ENCODE results near the gene FICD.

The FICD gene

DNA sequence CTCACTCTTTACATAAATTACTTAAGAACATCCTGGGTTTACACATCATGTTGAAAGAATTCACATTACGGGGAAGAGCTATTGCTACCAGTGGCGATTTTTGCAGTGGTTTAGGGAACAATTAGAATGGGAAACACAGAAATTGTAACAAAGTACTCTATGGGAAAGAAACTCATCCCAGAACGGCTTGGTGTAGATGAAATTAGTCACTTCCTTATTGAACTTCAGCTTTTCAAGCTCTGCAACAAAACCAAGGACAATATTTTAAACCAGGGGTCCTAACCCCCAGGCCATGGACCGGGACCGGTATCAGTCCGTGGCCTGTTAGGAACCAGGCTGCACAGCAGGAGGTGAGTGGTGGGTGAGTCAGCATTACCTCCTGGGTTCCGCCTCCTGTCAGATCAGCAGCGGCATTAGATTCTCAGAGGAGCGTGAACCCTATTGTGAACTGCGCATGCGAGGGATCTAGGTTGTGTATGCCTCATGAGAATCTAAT is 32.3 kb upstream of the FICD start:
- TF ChIP-seq USF1 (IDR thresholded peaks at IDR 0.05), result no peak
- no peak for TF ChIP-seq RAD21 (IDR thresholded peaks at IDR 0.05; ENCODE audit: low read depth)
- TF ChIP-seq MAX (IDR thresholded peaks at IDR 0.05), result no peak
- TF ChIP-seq NFIC (IDR thresholded peaks at IDR 0.05), result no peak
- TF ChIP-seq TCF12 (IDR thresholded peaks at IDR 0.05; ENCODE audit: low read depth), result no peak
- TF ChIP-seq CREB1 (IDR thresholded peaks at IDR 0.05; ENCODE audit: low read depth), result no peak
- TF ChIP-seq CEBPB (IDR thresholded peaks at IDR 0.05), result no peak
- TF ChIP-seq EGR1 (IDR thresholded peaks at IDR 0.05), result no peak
- no peak for TF ChIP-seq FOXM1 (IDR thresholded peaks at IDR 0.05; ENCODE audit: borderline replicate concordance, low read depth)
- TF ChIP-seq, protein P1, sequence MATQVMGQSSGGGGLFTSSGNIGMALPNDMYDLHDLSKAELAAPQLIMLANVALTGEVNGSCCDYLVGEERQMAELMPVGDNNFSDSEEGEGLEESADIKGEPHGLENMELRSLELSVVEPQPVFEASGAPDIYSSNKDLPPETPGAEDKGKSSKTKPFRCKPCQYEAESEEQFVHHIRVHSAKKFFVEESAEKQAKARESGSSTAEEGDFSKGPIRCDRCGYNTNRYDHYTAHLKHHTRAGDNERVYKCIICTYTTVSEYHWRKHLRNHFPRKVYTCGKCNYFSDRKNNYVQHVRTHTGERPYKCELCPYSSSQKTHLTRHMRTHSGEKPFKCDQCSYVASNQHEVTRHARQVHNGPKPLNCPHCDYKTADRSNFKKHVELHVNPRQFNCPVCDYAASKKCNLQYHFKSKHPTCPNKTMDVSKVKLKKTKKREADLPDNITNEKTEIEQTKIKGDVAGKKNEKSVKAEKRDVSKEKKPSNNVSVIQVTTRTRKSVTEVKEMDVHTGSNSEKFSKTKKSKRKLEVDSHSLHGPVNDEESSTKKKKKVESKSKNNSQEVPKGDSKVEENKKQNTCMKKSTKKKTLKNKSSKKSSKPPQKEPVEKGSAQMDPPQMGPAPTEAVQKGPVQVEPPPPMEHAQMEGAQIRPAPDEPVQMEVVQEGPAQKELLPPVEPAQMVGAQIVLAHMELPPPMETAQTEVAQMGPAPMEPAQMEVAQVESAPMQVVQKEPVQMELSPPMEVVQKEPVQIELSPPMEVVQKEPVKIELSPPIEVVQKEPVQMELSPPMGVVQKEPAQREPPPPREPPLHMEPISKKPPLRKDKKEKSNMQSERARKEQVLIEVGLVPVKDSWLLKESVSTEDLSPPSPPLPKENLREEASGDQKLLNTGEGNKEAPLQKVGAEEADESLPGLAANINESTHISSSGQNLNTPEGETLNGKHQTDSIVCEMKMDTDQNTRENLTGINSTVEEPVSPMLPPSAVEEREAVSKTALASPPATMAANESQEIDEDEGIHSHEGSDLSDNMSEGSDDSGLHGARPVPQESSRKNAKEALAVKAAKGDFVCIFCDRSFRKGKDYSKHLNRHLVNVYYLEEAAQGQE (IDR thresholded peaks at IDR 0.05; ENCODE audit: low read depth), result no peak
- TF ChIP-seq EP300 (IDR thresholded peaks at IDR 0.05; ENCODE audit: borderline replicate concordance), result no peak
- no peak for TF ChIP-seq ZBTB7A (IDR thresholded peaks at IDR 0.05; ENCODE audit: low read depth)
- no peak for TF ChIP-seq TAF1 (IDR thresholded peaks at IDR 0.05; ENCODE audit: low read depth)

DNA sequence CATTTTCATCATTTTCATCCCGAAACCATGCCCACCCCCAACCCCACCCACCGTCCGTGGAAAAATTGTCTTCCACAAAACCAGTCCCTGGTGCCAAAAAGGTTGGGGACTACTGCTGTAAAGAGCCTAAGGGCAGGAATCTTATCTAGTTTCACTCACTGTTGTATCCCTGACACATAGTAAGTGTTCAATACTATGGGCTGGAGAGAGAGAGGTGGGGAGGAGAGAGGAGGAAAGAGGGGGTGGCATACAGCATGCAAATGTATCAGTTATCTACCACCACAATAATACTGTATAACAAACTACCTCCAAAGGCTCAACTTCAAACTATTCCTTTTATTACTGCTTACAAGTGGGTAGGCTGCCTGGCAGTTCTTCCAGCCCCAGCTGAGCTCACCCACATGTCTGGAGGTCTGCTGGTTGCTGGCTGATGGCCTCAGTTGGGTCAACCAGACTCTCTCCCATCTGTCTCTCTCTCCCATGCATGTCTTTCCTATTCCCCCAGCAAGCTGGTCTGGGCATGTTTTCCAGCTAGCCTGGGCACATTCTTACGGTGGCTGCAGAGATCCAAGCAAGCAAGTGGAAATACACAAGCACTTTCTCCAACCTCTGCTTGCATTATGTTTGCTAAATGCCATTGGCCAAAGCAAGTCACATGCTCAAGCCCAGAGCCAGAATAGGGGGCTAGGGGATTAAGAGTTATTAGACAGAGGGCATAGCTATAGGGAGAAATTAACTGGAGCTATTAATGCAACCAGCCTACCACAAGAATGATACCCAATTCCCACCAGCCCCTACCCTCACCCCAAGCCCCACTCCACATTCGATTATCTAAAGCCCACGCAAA is 31.6 kb upstream of the FICD start:
- TF ChIP-seq NFIC (IDR thresholded peaks at IDR 0.05), result no peak
- no peak for TF ChIP-seq CREB1 (IDR thresholded peaks at IDR 0.05; ENCODE audit: low read depth)
- no peak for TF ChIP-seq EGR1 (IDR thresholded peaks at IDR 0.05)
- no peak for TF ChIP-seq RAD21 (IDR thresholded peaks at IDR 0.05; ENCODE audit: low read depth)
- TF ChIP-seq YY1 (IDR thresholded peaks at IDR 0.05; ENCODE audit: low read depth), result no peak
- TF ChIP-seq MAX (IDR thresholded peaks at IDR 0.05), result no peak
- TF ChIP-seq ZBTB7A (IDR thresholded peaks at IDR 0.05; ENCODE audit: low read depth), result no peak

- no peak for TF ChIP-seq NFIC (IDR thresholded peaks at IDR 0.05)
- TF ChIP-seq CEBPB (IDR thresholded peaks at IDR 0.05), result no peak
Measured at GRCh38 chr12:108484431-108484830, 30.6 kb upstream of the FICD start.

DNA sequence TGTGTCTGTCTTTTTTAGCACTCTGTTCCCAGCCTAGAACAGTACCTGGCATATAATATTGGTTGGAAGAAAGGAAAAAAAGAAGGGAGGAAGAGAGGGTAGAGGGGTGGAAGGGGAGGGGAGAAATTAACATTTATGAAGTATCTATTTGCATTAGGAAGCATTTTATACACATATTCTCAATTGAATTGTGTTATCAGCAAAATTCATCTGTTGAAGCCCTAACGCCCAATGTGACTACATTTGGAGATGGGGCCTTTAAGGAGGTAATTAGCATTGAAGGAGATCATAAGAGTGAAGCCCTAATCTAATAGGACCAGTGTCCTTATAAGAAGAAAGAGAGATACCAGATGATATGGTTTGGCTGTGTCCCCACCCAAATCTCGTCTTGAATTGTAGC is 30.2 kb upstream of the FICD start:
- no peak for TF ChIP-seq EGR1 (IDR thresholded peaks at IDR 0.05)
- TF ChIP-seq CEBPB (IDR thresholded peaks at IDR 0.05), result no peak
- TF ChIP-seq ZBTB7A (IDR thresholded peaks at IDR 0.05; ENCODE audit: low read depth), result no peak
- no peak for TF ChIP-seq EP300 (IDR thresholded peaks at IDR 0.05; ENCODE audit: borderline replicate concordance)
- no peak for TF ChIP-seq TAF1 (IDR thresholded peaks at IDR 0.05; ENCODE audit: low read depth)
- no peak for TF ChIP-seq MAX (IDR thresholded peaks at IDR 0.05)
- TF ChIP-seq RAD21 (IDR thresholded peaks at IDR 0.05; ENCODE audit: low read depth), result no peak
- TF ChIP-seq, protein P1 (IDR thresholded peaks at IDR 0.05; ENCODE audit: low read depth), result no peak
- no peak for TF ChIP-seq USF1 (IDR thresholded peaks at IDR 0.05)
- no peak for TF ChIP-seq NFIC (IDR thresholded peaks at IDR 0.05)
- TF ChIP-seq FOXM1 (IDR thresholded peaks at IDR 0.05; ENCODE audit: borderline replicate concordance, low read depth), result no peak
- no peak for TF ChIP-seq TEAD4 (IDR thresholded peaks at IDR 0.05)
- no peak for TF ChIP-seq CREB1 (IDR thresholded peaks at IDR 0.05; ENCODE audit: low read depth)

- TF ChIP-seq FOXM1 (IDR thresholded peaks at IDR 0.05; ENCODE audit: borderline replicate concordance, low read depth) (no peak), TCF12 (IDR thresholded peaks at IDR 0.05; ENCODE audit: low read depth) (no peak), EP300 (IDR thresholded peaks at IDR 0.05; ENCODE audit: borderline replicate concordance) (no peak), TEAD4 (IDR thresholded peaks at IDR 0.05) (no peak), CEBPB (IDR thresholded peaks at IDR 0.05) (no peak), NFIC (IDR thresholded peaks at IDR 0.05) (no peak), YY1 (IDR thresholded peaks at IDR 0.05; ENCODE audit: low read depth) (no peak), MAX (IDR thresholded peaks at IDR 0.05) (no peak), USF1 (IDR thresholded peaks at IDR 0.05) (no peak), ZBTB7A (IDR thresholded peaks at IDR 0.05; ENCODE audit: low read depth) (no peak), TAF1 (IDR thresholded peaks at IDR 0.05; ENCODE audit: low read depth) (no peak)
Measured at GRCh38 chr12:108491256-108491655, 23.8 kb upstream of the FICD start.

All from Ishikawa (cell line).